Superior temporal gyrus (tissue), 1 donor: Measurements from ENCODE around the gene EPS15.
A peak's percentile ranks its signal among the peaks of the same experiment; 100 is the strongest.
"Not testable (repeated sequence)": the region's sequence is repeated elsewhere in the genome, so short reads cannot be mapped to it uniquely, and the experiment has no call there.

Source experiments
- DNase-seq: peaks from one replicate; pipeline ENCODE4 v3.0.0-alpha.2; 2016; ENCODE audit errors: extremely low spot score

Gene EPS15

DNA sequence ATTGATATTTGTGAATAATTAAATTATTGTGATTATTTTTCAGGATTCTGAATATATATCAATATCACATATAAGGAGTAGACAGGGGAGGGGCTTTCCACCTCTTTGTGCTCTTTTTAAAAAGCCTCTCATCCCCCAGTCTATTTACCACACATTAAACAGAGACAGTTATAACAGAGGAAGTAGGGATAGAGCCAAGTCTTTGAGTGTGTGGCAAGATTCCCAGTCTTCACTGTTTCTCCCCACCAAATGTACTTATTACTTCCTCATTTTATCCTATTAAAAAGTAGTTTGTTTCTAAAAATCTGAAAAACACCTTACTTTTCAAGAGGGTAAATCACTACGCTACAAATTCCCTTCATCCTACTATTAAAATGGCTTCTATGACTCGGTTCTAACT is 46.7 kb downstream of the EPS15 start:
- no peak for DNase-seq

DNA sequence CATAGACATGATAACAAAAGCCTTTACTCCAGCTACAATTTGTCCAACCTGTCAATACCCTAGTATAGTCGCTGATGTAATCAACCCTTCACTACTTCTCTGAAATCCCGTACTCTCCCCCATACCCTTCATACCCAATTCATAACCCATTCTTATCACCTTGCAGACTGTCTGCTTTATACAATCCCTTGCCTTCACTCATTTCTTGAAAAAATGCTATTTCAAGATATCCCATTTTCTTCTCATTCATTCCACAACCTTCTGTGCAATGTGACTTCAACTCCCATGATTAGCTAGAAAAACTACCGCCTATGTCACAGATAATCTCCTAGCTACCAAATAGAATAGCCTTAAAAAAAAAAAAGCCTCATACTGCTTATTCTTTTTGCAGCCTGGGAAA is 49.5 kb downstream of the EPS15 start:
- no peak for DNase-seq

DNA sequence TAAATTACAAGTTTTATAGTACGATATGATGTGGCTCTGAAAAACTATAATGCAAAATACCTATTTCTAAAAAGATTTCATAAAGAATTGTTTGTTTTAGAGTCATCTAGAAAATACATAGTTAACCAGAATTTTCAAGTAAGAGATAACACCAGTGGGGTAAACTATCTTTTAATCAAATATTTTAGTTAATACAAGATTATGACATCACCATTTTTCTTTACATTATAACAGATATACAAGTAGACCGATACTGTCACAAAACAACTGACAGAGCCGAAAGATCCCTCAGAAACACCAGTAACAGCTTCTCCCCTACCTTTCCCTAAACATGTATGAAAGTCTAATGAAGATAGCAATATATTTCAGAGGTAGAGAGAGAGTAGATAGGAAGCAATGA is 54.2 kb downstream of the EPS15 start:
- no peak for DNase-seq

- no peak for DNase-seq
These were observed 55.5 kb downstream of the EPS15 start for GRCh38 chr1:51463561-51463960.

DNA sequence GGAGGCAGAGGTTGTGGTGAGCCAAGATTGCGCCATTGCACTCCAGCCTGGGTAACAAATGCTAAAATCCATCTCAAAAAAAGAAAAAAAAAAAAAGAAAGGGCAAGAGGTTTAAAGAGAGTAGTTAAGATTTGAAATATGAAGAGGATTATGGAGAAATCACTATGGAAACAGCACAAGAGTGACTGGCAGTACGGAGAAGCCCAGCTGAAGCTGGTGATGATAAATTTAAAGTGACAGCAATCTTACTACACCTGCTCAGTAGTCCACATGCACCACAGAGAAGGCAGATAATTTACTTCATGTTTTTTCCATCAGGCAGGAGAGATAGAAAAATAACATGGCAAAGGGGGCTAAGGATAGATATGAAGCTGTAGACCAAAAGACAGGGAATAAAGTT is 56.8 kb downstream of the EPS15 start:
- DNase-seq = not testable (repeated sequence)

- DNase-seq = no peak
These were observed 64.5 kb downstream of the EPS15 start for GRCh38 chr1:51454554-51454953.

GRCh38 chr1:51453010-51453409 is 66.1 kb downstream of the EPS15 start:
- no peak for DNase-seq

DNA sequence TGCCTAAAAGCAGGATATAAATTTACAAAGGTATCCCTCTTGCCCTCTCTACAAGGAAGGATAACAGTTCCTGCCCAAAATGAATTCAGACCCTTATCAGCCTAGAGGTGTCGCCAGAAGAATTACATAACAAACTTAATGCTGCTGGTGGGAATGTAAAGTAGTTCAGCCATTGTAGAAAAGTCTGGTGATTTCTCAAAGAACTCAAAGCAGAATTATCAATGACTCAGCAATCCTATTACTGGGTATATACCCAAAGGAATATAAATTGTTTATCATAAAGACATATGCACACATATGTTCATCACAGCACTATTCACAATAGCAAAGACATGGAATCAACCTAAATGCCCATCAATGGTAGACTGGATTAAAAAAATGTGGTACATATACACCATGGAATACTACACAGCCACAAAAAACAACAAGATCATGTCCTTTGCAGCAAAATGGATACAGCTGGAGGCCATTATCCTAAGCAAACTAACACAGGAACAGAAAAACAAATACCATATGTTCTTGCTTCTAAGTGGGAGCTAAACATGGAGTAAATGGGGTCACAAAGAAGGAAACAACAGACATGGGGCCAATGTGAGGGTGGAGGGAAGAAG is 70.1 kb downstream of the EPS15 start:
- not testable (repeated sequence) for DNase-seq

DNA sequence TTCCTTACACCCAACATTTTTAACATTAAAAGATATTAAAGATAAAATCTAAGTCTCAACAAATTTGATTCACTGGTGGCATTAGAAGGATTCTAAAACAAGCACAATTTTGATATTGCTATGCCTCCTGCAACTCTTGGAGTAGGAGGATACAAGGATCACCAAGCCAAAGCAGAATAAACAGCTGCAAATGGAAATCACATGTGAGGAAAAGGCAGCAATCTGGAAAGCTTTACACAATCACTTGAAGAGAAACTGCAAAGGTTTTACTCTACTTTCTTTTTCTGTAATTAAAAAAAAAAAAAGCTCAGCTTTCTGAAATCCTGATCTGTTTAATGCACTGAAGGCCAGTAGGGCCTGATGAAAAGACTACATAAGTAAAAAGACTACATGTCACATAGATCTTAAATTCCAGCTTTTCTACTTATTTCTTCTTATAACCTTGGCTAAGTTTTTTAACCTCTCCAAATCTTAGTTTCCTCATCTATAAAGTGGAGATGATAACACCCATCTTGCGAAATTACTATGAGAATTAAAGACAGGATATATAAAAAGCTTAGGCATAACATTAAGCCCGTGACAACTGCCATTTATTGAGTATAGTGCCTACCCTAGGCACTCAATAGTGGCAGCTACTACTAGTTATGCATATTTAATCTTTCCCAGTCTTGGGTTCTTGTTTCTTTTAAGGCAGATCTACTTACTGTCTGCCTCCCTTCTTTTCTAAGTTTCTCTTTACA is 73.5 kb downstream of the EPS15 start:
- DNase-seq = peak; percentile 33

DNA sequence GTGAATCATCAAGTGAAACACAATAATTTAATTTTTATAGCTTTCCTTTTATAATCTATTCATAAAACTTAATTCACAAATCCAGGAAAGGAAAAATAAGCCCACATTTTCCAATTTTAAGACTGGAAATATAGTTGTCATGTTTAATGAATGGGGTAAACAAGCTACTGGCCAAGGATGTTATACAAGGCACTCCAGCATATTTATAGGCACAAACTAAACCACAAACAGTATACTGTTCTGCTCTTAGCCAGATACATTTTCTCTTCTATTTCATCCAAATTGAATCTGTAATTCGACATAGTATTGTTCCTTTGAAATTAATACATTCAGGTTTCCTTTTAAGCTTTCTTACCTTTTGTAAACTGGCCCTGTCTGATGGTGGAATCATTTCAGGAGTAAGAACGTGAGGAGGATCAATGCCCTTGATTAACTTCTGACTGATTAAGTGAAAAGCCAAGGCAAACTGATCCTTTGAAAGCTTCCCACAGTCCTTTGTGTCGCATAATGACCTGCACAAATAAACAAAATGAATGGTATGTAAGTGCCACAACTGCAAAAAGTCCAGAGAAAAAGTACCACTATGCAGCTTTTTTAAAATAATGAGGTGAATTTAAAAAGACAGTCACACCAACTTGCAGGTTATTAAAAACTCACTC is 74.4 kb downstream of the EPS15 start:
- no peak for DNase-seq

DNA sequence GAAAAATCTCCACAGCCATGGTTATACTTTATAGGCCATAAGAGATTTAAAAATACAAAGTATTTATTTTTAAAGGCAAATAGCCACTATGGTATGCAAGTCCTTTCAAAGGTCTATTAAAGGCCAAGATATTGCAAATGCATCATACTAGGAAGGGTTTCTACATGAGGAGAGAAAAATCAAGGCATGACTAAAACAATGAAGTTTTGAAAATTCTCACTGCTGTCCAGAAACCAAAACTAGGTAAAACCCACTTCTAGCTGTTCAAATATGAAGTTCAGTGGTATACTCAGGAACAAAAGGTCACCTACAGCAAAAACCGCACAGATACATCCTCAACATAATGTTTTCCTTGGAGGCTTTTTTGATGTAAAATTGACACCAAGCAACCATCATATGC is 75.0 kb downstream of the EPS15 start:
- no peak for DNase-seq

DNA sequence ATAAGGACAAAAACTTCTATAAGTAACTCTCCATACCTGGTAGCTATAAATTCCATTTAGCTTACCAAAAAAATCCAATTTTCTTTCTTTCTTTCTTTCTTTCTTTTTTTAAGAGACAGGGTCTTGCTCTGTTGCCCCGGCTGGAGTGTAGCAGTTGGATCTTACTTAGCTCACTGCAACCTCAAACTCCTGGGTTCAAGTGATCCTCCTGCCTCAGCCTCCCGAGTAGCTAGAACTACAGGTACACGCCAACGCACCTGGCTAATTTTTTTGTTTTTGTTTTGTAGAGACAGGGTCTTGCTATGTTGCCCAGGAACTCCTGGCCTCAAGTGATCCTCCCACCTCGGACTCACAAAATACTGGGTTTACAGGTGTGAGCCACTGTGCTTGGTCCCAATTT is 75.5 kb downstream of the EPS15 start:
- no peak for DNase-seq

DNA sequence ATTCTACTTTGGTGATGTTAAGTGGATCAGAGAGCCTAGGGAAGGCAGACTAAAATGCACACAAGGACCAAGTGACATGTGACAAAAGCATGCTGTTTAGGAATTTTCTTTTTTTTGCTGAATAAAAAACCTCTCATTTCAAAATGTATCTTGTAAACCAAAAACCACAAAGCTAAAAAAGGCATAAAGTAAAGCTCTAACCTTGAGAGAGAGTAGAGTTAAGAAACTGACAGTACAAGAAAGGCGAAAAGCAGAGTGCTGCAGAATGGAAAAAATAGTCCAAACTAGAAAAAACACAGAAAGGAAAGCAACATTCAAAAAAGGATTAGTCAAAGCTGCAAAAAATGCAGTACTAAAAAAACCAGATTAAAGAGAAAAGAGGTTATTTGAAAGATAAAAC is 76.5 kb downstream of the EPS15 start:
- DNase-seq = no peak

GRCh38 chr1:51442198-51442597 is 76.9 kb downstream of the EPS15 start:
- DNase-seq = no peak

- DNase-seq = no peak
These were observed 79.2 kb downstream of the EPS15 start for GRCh38 chr1:51439895-51440294.

DNA sequence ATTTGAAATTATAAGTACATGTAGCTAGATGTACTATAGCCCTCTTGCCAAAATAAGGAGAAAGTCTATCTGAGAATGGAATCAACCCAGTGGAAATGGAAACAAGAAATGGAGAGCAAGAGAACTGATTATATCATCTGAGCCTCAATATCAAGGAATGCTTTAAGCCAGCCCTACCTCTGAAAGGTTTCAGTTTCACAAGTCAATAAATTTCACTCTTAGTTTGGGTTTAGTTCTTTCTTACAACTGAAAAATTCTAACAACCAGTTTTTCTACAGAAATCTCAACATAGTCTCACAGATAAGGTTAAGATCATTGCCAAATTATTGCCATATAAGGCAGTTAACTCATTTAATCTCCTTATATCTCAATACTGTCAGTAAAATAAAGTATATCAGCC is 80.0 kb downstream of the EPS15 start:
- no peak for DNase-seq

GRCh38 chr1:51437391-51437790 is 81.7 kb downstream of the EPS15 start:
- not testable (repeated sequence) for DNase-seq

GRCh38 chr1:51435878-51436277 is 83.2 kb downstream of the EPS15 start:
- DNase-seq = no peak

DNA sequence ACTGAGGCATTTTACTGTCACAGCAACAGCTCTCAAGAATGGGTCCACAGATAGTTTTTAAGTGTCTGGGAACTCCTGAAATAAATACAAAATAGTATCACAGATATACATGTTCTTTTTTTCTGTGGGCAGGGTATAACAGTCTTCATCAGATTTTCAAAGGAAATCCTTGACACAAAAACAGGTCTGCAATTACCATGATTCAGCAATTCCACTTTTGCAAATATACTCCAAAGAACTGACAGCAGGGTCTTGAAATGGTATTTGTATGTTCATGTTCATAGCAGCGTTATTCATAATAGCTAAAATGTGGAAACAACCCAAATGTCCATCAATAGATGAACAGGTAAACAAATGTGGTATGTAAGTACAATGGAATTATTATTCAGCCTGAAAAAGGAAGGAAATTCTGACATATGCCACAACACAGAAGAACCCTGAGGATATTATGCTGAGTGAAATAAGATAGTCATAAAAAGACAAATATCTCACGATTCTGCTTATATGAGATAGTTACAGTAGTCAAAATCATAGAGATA is 85.0 kb downstream of the EPS15 start:
- no peak for DNase-seq

DNA sequence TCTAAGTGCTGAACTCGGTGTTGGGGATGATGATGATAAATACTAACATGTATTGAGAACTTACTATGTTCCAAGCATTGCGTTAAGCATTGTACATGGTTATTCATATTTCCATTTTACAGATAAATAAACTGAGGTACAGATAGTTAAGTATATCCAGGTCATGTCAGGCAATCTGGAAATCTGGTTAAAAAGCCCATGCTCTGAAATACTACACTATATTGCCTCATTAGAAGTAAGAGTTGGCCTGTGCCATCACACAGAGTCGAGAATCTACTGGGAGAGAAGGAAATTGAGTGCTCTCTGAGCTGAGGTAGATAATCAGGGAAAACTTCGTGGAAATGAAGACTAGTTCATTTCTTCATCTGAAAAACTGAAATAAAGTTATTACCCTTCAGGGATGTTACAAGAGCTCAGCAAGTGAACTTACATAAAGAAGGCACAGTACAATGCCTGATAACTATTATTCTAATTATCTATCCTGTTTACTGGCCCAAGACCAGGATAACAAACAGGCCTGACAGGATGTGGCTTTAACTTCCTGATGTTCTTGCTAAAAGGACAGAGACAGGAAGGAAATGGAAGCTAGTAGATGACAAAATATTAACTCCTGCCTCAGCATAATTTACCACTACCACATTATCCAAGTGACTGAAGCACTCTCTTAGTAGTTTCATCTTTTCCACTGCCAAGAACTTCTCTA is 85.6 kb downstream of the EPS15 start:
- DNase-seq = no peak

GRCh38 chr1:51432146-51432545 is 86.9 kb downstream of the EPS15 start:
- no peak for DNase-seq

DNA sequence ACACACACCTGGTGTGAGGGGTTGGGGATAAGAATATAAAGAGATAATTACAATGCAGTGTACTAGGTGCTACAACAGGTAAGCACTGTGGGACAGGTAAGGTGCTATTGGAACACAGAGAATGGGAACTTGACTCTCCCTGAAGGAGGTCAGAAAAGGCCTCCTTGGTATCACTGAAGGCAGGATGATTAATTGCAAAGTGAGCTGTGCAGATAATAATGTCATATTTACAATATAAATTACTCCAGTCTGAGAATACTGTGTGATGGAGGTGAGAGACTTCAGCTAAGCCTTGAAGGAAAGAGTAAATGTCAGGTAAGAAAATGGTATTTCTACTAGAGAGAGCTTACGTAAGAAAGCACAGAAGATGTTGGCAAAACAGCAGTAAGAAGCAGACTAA is 91.6 kb downstream of the EPS15 start:
- DNase-seq = no peak
